DMS153 treated with DMSO at 0.1 percent for 48 hours (cell line): Measurements from ENCODE around the gene CNTNAP2.

Experiments used
- DNase-seq: peaks from one replicate; lab custom pipeline; 2025; ENCODE audit not compliant: unreplicated experiment; lab: John Stamatoyannopoulos, UW

CNTNAP2 gene

GRCh38 chr7:147519062-147519461 is 1402.5 kb downstream of the CNTNAP2 start:
- DNase-seq: no peak

GRCh38 chr7:147523056-147523455 is 1406.5 kb downstream of the CNTNAP2 start:
- no peak for DNase-seq

- DNase-seq: no peak
These were observed 1408.2 kb downstream of the CNTNAP2 start for GRCh38 chr7:147524726-147525250.

- DNase-seq: no peak
These were observed 1408.7 kb downstream of the CNTNAP2 start for GRCh38 chr7:147525325-147525724.

GRCh38 chr7:147535701-147536111 is 1419.1 kb downstream of the CNTNAP2 start:
- no peak for DNase-seq

- DNase-seq: no peak
These were observed 1423.1 kb downstream of the CNTNAP2 start for GRCh38 chr7:147539685-147540084.

GRCh38 chr7:147540743-147541142 is 1424.1 kb downstream of the CNTNAP2 start:
- DNase-seq: no peak

- no peak for DNase-seq
These were observed 1424.7 kb downstream of the CNTNAP2 start for GRCh38 chr7:147541261-147541660.

GRCh38 chr7:147547252-147547897 is 1430.8 kb downstream of the CNTNAP2 start:
- no peak for DNase-seq

- no peak for DNase-seq
These were observed 1439.7 kb downstream of the CNTNAP2 start for GRCh38 chr7:147556317-147556716.

- no peak for DNase-seq
These were observed 1447.1 kb downstream of the CNTNAP2 start for GRCh38 chr7:147563669-147564068.

- no peak for DNase-seq
These were observed 1448.3 kb downstream of the CNTNAP2 start for GRCh38 chr7:147564786-147565476.

GRCh38 chr7:147567043-147567442 is 1450.4 kb downstream of the CNTNAP2 start:
- no peak for DNase-seq

- DNase-seq: no peak
These were observed 1452.7 kb downstream of the CNTNAP2 start for GRCh38 chr7:147569116-147569913.

- no peak for DNase-seq
These were observed 1453.8 kb downstream of the CNTNAP2 start for GRCh38 chr7:147570390-147570789.

GRCh38 chr7:147571436-147572185 is 1455.0 kb downstream of the CNTNAP2 start:
- DNase-seq: no peak

GRCh38 chr7:147578196-147578595 is 1461.6 kb downstream of the CNTNAP2 start:
- no peak for DNase-seq

GRCh38 chr7:147579148-147579547 is 1462.5 kb downstream of the CNTNAP2 start:
- no peak for DNase-seq

- no peak for DNase-seq
These were observed 1468.2 kb downstream of the CNTNAP2 start for GRCh38 chr7:147584771-147585193.

GRCh38 chr7:147586110-147586509 is 1469.5 kb downstream of the CNTNAP2 start:
- no peak for DNase-seq

GRCh38 chr7:147586526-147586925 is 1469.9 kb downstream of the CNTNAP2 start:
- DNase-seq: no peak
